HG03378 (cell line): ENCODE measurements around the gene PIP5K1B.
"Not testable (repeated sequence)": the region's sequence is repeated elsewhere in the genome, so short reads cannot be mapped to it uniquely, and the experiment has no call there.

Experiments used
- ATAC-seq: cut with Tn5 transposase; IDR thresholded peaks from one replicate; pipeline ENCODE4 v1.9.1; 2021; ENCODE audit warnings: mild to moderate bottlenecking, moderate library complexity; ENCODE audit not compliant: unreplicated experiment

The PIP5K1B gene

DNA sequence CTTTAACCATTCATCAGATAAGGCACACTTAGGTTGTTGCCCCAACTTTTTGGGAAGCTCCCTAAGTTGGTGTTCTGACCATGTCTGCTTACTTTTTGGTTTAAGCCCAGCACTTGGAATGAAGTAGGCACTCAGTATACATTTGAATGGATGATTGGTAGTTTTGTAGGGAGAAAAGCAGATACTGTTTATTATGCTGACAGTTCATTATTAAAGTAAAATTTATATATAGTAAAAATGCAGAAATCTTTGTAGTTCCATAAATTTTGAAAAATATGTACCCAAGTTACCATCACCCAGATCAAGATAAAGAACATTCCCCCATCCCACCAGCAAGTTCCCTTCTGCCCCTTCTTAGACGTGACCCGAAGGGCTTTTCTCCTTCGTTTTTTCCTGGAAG is 273.5 kb downstream of the PIP5K1B start:
- ATAC-seq: no peak

DNA sequence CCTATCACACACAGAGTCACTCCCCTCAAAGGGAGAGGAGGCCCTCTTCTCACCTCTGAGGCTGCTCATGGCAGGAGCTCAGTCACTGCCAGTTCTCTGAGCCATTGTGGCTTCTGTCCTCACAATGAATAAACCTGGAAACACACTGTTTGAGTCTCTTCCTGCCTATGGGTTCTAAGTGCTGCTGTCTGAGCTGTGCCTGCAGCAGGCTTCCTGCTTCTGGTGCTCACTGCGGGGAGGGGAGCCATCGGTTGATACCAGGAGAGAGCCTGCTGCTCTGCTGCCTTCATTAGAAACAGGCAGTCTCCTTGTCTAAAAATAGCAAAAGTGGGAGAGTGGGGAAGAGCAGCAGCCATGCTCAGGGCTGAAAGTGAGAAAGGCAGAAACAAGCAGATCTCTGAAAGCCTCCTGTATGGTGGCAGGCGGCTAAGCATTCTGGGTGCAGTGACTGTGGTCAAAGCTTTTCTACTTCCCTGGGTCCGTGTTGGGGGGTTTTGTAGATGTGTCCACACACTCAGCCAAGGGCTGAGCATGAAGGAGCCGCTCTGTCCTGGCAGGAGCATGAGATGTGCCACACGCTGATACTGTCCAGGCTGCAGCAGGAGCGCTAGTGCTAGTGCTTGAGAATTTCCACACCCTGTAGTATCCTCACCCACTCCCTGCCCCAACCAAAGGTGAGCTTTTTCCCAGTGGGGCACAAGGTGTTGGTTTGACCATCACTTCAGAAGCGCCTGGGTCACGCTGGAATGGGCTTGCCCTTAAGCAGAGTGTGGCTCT is 274.7 kb downstream of the PIP5K1B start:
- ATAC-seq: no peak

DNA sequence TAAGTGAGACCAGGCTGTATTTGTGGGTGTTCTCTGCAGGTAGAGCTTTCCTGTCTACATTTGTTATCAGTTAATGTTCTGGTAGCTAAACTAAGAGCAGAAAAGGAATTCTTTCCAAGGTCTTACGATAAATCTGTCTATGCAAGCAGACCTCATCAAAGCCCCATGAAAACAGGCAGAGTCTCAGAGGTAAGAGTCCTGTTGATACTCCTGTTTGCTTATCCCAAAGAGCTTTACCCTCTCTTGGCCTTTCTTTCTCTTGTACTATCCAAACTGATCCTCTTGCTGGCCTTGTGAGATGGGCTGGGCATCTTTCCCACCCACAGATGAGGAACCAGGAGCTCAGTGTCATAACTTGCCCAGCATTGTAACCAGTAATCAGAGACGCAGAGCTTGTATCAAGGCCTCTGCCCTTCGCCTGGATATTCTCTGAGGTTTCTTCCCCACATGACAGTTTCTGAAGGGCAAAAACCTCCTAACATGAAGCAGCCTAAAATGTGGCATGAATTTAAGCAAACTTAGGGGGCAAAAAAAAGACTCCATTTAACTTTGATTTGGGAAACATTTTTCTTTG is 275.4 kb downstream of the PIP5K1B start:
- ATAC-seq: no peak

DNA sequence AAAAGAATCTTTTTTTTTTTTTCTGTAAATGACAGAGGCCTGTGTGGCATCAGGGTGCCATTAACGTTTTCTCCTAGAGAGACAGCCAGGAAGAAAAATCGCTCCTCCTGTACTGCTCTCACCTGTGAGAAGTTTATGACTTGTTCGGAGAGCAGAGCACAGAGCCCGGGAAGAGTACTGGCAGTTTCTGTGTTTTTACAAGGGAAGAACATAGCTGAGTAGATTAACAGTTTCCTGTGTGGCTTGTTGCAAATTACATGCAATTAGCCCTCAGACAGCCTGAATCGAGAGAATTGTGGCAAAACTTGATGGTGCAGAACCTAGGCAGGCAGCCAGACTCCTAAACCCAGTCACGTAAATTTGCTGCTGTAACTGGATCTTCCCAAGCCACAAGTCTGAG is 276.7 kb downstream of the PIP5K1B start:
- ATAC-seq: peak; percentile 52

DNA sequence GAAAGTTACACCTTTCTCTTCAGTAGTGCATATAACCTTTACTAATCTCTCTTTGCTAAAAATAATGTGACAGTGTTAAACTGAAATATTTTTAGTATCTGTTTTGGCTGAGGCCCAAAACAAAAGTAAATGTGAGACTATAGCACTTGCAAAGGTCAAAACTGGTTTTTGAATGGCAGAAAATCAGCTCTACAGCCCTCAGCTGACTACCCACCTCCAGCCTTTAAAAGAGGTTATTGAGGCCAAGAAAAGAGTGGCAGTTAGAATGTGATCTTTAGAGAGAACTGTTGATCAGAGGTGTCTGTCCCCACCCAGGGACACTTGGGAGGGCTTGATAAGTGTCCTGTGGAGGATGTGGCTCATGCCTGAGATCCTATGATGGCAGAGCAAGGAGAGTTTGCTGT is 278.0 kb downstream of the PIP5K1B start:
- ATAC-seq: peak; percentile 41

DNA sequence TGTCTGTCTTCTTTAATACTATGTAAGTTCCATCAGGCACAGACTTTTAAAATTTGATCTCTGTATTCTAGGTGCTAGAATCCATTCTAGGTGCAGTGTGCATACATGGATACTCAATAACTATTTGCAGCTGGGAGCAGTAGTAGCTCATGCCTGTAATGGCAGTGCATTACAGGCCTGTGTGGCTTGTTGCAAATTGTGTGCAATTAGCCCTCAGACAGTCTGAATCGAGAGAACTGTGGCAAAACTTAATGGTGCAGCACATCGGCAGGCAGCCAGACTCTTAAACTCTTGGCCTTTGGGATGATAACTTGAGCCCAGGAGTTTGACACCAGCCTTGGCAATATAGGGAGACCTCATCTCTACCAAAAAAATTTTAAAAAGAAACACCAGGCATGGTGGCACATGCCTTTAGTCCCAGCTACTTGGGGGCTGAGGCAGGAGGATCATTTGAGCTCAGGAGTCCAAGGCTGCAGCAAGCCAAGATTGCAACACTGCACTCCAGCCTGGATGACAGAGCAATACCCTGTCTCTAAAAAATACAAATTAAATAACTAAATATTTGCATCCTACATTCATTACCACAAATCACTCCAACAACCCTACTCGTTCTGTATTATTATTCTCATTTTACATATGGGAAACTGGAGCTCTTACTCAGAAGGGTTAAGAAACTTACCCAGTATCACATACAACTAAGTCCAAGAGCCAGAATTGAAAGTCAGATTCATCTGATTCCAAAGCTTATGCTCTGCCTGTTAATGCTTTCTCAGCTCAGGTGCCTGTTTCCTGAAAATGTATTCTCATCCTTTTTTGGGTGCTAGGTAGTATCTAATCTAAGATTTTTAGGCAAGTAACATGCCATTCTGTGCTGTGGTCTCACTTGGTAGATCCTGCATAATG is 278.7 kb downstream of the PIP5K1B start:
- peak; percentile 6 for ATAC-seq

DNA sequence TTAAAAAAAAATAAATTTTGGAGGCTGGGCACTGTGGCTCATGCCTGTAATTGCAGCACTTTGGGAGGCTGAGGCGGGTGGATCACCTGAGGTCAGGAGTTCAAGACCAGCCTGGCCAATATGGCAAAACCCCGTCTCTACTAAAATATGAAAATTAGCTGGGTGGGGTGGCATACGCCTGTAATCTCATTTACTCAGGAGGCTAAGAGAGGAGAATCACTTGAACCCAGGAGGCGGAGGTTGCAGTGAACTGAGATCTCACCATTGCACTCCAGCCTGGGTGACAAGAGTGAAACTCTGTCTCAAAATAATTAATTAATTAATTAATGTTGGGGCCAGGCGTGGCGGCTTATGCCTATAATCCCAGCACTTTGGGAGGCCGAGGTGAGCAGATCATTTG is 281.9 kb downstream of the PIP5K1B start:
- not testable (repeated sequence) for ATAC-seq

DNA sequence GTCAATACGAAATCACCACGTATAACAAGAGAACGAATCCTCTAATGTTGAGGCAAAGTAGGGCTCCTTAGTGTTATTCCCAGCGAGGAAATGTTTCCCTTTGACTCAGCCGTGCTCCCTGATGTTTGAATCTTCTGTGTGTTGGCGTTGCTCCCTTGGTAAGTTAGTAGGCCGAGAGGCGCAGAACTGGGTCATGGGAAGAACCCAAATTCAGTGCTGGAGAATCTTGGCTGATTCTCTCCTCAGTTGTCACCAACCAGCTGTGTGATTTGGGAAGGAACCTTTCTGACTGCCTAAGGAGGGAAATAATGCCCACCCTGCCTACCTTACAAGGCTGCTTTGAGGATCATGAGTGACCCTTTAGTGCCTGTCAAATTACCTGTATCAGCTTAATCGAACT is 286.4 kb downstream of the PIP5K1B start:
- no peak for ATAC-seq

DNA sequence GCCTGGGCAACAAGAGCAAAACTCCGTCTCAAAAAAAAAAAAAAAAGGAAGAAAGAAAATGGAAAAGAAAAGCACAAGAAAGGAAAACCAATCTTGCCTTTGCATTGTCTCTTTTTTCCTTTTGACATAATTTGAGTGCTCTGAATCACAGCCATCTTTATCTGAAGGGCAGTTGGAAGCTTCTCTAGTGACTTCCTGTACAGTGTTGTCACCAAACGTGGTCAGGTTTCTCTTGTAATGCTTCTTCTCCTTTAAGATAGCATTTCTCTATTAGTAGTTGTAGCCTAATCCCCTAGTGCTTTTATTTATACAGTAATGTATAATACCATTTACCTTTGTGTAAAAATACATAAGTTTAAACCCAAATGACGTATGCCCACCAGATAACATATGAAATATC is 290.7 kb downstream of the PIP5K1B start:
- ATAC-seq: no peak

DNA sequence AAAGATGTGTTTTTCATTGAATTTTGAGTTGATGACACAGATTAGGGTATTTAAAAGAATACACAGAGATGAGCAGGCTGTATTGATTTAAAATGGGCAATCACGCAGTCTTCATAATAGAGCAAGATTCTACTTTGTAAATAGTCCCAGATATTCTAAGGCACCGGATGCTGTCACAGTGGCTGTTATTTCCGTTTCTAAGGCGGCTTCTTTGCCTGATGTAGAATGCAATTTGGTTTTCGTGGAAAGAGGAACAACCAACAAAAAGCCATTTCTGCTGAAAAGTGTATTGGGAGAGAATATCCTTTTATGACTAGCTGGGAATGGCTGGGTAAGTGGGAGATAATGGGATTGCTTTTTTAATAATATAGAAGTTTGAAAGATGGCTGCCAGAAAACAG is 291.4 kb downstream of the PIP5K1B start:
- ATAC-seq: no peak

DNA sequence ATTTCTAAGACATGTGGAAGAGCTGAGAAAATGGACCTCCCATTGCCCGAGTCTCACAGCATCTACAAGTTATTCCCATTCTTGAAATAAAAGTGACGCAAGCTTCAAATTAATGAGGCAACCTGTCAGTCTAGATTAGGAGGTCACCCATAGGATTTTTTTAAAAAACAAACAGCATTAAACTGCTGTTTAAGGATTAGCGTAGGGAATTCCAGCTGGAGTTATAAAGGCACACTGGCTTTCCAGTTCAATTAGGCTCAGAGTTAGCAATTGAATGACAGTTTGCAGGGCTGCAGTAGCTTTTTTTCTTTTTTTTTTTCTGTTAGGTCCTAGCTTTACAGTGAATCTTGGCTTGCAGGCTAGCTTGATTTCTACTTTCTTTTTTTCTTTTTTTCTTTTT is 292.6 kb downstream of the PIP5K1B start:
- ATAC-seq: no peak

DNA sequence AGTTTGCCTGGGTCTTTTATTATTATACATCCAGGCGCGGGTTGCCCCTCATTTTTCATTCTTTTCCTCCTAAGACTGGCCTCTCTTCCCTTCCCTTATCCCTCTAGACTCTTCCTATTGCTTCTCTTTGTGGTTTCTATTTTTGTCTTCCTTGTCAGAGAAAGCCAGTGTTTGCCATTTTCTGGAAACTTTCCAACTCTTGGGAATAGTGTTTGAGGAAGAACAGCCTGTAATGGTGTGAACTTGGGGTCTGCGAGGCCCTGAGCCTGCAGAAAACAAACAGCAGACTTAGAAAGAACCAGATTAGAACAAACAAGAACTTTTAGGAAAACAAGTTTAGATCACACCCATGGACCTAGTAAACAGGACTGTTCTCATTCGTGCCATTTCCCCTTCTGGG is 293.3 kb downstream of the PIP5K1B start:
- no peak for ATAC-seq

DNA sequence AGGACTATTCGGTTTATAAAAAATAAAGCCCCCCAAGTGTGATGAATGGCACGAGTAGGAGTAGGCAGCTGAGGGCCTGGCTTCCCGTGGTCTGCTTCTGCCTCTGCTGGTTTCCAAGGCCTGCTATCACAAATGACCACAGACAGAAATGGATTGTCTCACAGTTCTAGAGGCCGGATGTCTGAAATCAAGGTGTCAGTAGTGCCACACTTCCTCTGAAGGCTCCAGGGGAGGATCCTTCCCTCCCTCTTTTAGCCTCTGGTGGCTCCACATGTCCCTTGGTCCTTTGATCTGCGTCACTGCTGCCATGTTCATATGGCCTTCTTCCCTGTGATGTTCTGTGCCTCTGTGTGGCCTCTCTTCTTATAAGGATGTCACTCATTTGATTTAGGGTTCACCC is 293.8 kb downstream of the PIP5K1B start:
- ATAC-seq: no peak

DNA sequence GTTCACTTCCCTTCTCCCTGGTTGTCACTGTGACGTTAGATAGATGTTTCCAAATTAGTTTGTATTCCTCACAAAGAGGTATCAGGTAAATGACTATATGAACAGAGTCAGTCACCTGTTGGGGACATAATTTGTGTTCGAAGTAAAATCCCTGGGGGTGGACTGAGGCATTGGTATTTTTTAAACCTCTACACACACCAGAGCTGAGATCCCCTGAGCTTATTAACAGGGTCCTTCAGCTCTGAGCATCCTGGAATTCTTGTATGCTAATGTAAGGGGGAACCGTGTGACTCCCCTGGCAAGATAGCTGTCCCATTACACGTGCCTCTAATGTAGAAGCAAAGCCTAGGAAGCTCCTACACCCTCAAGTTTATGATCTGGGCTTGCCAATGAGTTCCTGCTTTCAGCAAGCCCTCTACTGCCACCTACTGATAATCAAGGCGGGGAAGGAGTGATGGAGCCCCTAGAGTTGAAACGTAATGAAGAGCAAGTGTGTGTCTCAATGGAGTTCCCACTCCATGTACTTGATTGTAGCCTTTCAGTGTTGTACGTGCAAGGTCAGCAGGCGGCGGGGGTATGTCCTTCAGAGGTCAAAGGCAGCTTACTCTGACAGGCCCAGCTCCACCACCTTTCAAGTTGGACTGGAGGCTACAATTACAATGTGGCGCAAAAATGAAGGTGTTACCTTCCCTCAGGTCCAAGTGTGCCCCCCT is 294.5 kb downstream of the PIP5K1B start:
- peak; percentile 85 for ATAC-seq

DNA sequence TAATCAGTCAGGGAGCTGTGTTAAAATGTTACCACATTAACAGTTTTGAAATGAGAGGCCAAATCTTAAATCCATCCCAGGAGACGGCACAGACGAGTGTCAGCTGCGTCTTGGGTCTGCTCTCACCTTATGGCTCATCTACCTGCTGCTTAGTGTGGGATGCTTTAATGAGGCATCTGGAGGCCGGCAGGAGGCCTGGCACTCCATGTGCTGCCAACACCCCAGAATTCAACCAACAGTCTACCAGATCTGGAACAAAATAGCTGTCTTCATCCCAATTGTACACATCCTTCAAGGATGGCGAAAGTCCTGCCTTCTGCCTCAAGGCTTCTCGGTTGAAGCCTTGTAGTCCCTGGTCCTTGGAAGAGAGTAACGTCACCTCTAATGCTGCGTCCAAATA is 296.9 kb downstream of the PIP5K1B start:
- no peak for ATAC-seq

DNA sequence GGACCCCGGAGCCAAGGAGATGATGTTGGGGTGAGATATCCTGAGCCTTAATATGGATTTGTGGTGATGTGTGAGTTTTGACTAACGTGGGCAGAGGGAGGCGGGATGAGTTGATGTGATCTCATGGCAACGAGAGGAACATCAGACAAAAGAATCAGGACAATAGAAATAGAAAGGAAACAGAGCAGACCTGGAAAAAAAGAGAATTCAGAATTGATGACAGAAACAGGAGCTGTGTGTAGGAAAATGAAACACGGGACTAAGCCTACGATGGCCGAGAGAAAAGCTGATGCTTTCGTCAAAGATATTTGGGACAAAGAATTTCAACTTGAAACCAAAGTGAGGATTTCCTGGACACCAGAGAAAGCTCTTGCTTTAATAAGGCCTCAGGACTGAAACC is 298.0 kb downstream of the PIP5K1B start:
- ATAC-seq: no peak

DNA sequence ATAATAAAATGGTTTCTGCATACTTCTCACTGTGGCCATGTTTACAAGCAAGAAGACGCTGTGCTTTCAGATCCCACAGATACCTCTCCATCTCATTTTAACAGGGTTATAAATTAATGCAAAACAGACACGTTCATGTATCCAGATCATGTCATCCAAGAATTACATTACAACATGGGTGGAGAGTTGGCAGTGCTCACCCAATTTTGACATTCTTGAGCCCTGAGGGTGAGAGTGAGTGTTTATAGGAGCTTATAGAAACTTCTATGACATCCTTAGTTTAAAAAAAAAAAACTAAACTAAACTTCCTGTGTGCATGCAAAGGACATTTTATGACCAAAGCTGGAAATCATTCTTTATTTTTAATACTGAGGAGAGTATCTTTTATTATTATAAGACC is 299.8 kb downstream of the PIP5K1B start:
- no peak for ATAC-seq

DNA sequence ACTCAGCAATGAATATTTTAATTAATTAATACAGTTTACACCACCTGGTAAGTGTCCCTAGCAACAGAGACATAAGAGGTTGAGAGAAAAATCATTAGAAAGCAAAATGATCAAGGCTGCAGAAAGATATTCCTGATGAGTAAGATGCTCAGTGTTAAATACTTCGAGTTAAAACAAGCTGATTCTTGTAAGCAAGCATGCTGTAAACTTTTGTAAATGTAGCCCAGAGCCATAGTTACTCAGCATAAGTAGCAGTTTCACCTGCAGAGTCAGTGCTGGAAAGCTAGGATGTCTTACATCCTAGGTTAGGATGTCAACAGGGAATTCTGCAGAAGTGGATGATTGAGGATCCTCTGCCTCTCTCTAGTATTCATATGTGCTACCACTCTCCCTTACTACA is 304.7 kb downstream of the PIP5K1B start:
- no peak for ATAC-seq

DNA sequence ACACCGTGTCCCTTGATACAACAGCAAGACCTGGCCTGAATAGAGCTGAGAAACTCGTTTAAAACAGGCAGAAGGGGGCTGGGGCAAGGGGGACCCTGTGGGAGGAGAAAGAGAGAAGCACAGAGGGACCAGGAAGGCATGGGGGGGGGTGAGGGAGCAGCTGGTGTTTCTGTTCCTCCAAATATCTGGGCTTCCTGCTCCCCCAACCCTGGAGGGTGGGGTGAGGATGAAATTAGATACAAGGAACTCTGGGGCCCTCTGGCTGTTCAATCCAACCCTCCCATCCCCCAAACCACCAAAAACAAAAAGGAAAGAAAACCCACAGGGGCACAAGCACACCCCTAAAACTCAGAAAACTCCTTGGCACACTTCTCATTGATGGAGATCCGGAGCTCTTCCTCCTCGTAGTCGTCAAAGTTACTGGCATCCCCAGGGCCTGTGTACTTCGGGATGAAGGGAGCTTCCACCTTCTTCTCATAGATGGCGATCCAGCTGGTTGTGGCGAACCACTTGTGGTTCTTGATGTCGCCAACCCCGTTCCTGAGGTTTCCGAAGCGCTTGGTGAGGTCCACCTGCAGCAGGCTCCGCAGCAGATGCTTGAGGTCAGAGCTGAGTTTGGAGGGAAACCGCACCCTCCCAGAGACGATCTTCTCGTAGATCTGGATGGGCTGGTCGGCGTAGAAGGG is 307.8 kb downstream of the PIP5K1B start:
- no peak for ATAC-seq

DNA sequence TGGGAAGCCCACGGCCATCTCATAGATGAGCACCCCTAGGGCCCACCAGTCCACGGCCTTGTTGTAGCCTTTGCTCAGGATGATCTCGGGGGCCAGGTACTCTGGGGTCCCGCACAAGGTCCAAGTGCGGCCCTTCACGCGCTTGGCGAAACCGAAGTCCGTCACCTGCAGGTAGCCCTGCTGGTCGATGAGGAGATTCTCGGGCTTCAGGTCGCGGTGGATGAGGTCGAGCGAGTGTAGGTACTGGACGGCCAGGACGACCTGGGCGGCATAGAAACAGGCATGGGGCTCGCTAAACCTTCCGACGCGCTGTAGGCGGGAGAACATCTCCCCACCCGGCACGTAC is 308.3 kb downstream of the PIP5K1B start:
- no peak for ATAC-seq

DNA sequence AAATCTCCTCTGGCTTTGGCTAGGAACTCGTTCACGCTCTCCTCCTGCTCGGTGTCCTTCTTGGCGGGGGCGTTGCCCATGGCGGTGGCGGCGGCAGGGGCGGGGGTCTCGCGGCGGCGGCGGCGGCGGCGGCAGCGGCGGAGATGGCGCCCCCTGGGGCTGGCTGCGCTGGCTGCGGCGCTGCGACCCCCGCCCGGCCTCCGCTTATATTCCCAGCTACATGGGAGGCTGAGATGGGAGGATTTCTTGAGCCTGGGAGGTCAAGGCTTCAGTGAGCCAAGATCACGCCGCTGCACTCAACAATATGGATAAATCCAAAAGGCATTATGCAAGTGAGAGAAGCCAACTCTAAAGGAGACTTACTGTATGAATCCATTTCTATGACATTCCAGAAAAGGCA is 309.0 kb downstream of the PIP5K1B start, which contains the start of gene PRKACG:
TSS of gene PRKACG (minus strand) at position 101 of the 400 bp plus-strand sequence. CDS start at position 80, 21 bp downstream.
- no peak for ATAC-seq
